Activated T-cell treated with anti-CD3 and anti-CD28 coated beads, Interleukin-2, amount 50 U/mL, for 24 hours (primary cell): ENCODE data around the gene AMD1.
A peak's percentile ranks its signal among the peaks of the same experiment; 100 is the strongest.

Experiments used
- DNase-seq: peaks from one replicate; pipeline ENCODE4 v3.0.0-alpha.2; 2020
- H3K27ac Mint-ChIP-seq: 2 replicates; pipeline ENCODE4 v1.8.0; 2020; ENCODE audit warnings: mild to moderate bottlenecking, mixed read lengths
- H3K27me3 Mint-ChIP-seq: 2 replicates; pipeline ENCODE4 v1.8.0; 2020; ENCODE audit warnings: mixed read lengths
- H3K36me3 Mint-ChIP-seq: 2 replicates; pipeline ENCODE4 v1.8.0; 2020; ENCODE audit warnings: low read depth, mixed read lengths
- H3K4me1 Mint-ChIP-seq: 2 replicates; pipeline ENCODE4 v1.8.0; 2020; ENCODE audit warnings: low read depth, mixed read lengths
- H3K4me3 Mint-ChIP-seq: 2 replicates; pipeline ENCODE4 v1.8.0; 2020; ENCODE audit warnings: mild to moderate bottlenecking, moderate library complexity, mixed read lengths
- H3K9me3 Mint-ChIP-seq: 2 replicates; pipeline ENCODE4 v1.8.0; 2020; ENCODE audit warnings: mixed read lengths

AMD1 gene

GRCh38 chr6:110939429-110940200, 65.0 kb downstream of the AMD1 start:
- peaks cover 9% of the 10 kb centered on the region for H3K4me1 Mint-ChIP-seq
- no peaks in the 10 kb centered on the region for H3K36me3 Mint-ChIP-seq
- H3K27me3 Mint-ChIP-seq = no peaks in the 10 kb centered on the region
- H3K4me3 Mint-ChIP-seq = no peak overlapping the region
- no peak for DNase-seq
- no peak overlapping the region for H3K27ac Mint-ChIP-seq
- no peaks in the 10 kb centered on the region for H3K9me3 Mint-ChIP-seq

GRCh38 chr6:110944681-110945151, 70.1 kb downstream of the AMD1 start:
- no peaks in the 10 kb centered on the region for H3K36me3 Mint-ChIP-seq
- peaks cover 12% of the 10 kb centered on the region for H3K4me1 Mint-ChIP-seq
- H3K27me3 Mint-ChIP-seq = no peaks in the 10 kb centered on the region
- peak; percentile 59 for DNase-seq
- no peaks in the 10 kb centered on the region for H3K9me3 Mint-ChIP-seq
- H3K27ac Mint-ChIP-seq = peak overlapping the region; percentile 90
- H3K4me3 Mint-ChIP-seq = peak overlapping the region; percentile 23
